OCI-LY3 (cell line): ENCODE data around the gene CHRNA9.

ENCODE experiments used
- H2AFZ ChIP-seq: fragments of 200-600, 300-600 bp; shearing (Covaris generic); 2 replicates; pipeline ENCODE4 v1.6.0; 2014; ENCODE audit warnings: antibody characterized with exemption, low read depth, low read length
- H3K27ac ChIP-seq: fragments of 200-600, 300-600 bp; sonication (generic); 2 replicates; pipeline ENCODE4 v1.5.1; 2014; ENCODE audit warnings: mild to moderate bottlenecking, low read length, moderate library complexity, mixed read lengths
- H3K27me3 ChIP-seq: fragments of 200-600, 300-600 bp; sonication (generic); 2 replicates; pipeline ENCODE4 v1.6.1; 2014; ENCODE audit warnings: low read depth, low read length, mixed read lengths
- H3K36me3 ChIP-seq: fragments of 200-600, 300-600 bp; sonication (generic); replicated peaks from 2 replicates; pipeline ENCODE3; 2014; ENCODE audit warnings: low read depth, low read length, mixed read lengths
- H3K4me1 ChIP-seq: fragments of 300-600, 200-600 bp; sonication (generic); 2 replicates; pipeline ENCODE4 v1.6.1; 2014; ENCODE audit warnings: low read length, mixed read lengths
- H3K4me2 ChIP-seq: fragments of 200-600, 300-600 bp; sonication (generic); 2 replicates; pipeline ENCODE4 v1.6.1; 2014; ENCODE audit warnings: low read length, mixed read lengths
- H3K4me3 ChIP-seq: fragments of 300-600, 200-600 bp; sonication (generic); 2 replicates; pipeline ENCODE4 v1.5.1; 2014; ENCODE audit warnings: antibody characterized with exemption, mild to moderate bottlenecking, low read length, moderate library complexity
- H3K79me2 ChIP-seq: fragments of 300-600, 200-600 bp; shearing (Covaris generic); 2 replicates; pipeline ENCODE4 v1.6.1; 2014; ENCODE audit warnings: mild to moderate bottlenecking, low read length, mixed read lengths
- H3K9ac ChIP-seq: fragments of 300-600, 200-600 bp; shearing (Covaris generic); 2 replicates; pipeline ENCODE4 v1.6.0; 2014; ENCODE audit warnings: mild to moderate bottlenecking, low read length, moderate library complexity
- H3K9me3 ChIP-seq: fragments of 200-600, 300-600 bp; shearing (Covaris generic); 2 replicates; pipeline ENCODE4 v1.6.1; 2014; ENCODE audit warnings: low read length, mixed read lengths; ENCODE audit not compliant: insufficient read depth
- H4K20me1 ChIP-seq: fragments of 200-600, 300-600 bp; sonication (generic); 2 replicates; pipeline ENCODE4 v1.6.1; 2016; ENCODE audit warnings: low read length, mixed read lengths; ENCODE audit not compliant: insufficient read depth
- CTCF ChIP-seq: fragments of 200-600, 300-600 bp; sonication (generic); IDR thresholded peaks from 2 replicates; pipeline ENCODE4 v1.5.1; 2014; ENCODE audit warnings: antibody characterized with exemption, low read length, low read depth
- EZH2phosphoT487 ChIP-seq: fragments of 200-600 bp; shearing (Covaris generic); IDR thresholded peaks from 2 replicates; pipeline ENCODE4 v1.6.1; 2018; ENCODE audit warnings: antibody characterized with exemption, mixed run types, low read depth

The CHRNA9 gene

GRCh38 chr4:40377512-40378365 is 42.6 kb downstream of the CHRNA9 start:
- Histone ChIP-seq H3K4me2 (no peak overlapping the region), H3K27ac (no peak overlapping the region)

GRCh38 chr4:40378619-40379018 is 43.5 kb downstream of the CHRNA9 start:
- Histone ChIP-seq H3K4me1 (no peaks in the 10 kb centered on the region), H3K27me3 (no peaks in the 10 kb centered on the region), H3K36me3 (no peaks in the 10 kb centered on the region), H2AFZ (no peak overlapping the region), H3K4me3 (no peak overlapping the region), H3K9me3 (no peaks in the 10 kb centered on the region), H3K79me2 (no peaks in the 10 kb centered on the region), H3K9ac (no peak overlapping the region), H3K4me2 (no peak overlapping the region), H4K20me1 (no peaks in the 10 kb centered on the region), H3K27ac (no peak overlapping the region)
- no peak for TF ChIP-seq CTCF
- TF ChIP-seq EZH2phosphoT487, result no peak

More at GRCh38 chr4:40377512-40378365, 42.6 kb downstream of the CHRNA9 start:
- Histone ChIP-seq H3K36me3 (no peaks in the 10 kb centered on the region), H3K4me3 (no peak overlapping the region), H4K20me1 (no peaks in the 10 kb centered on the region), H3K4me1 (no peaks in the 10 kb centered on the region), H2AFZ (no peak overlapping the region), H3K9ac (no peak overlapping the region), H3K79me2 (no peaks in the 10 kb centered on the region), H3K9me3 (no peaks in the 10 kb centered on the region), H3K27me3 (no peaks in the 10 kb centered on the region)
- TF ChIP-seq EZH2phosphoT487, result no peak
- no peak for TF ChIP-seq CTCF

GRCh38 chr4:40379248-40379647 is 44.1 kb downstream of the CHRNA9 start:
- no peak overlapping the region for H3K27ac ChIP-seq
- H2AFZ ChIP-seq, result no peak overlapping the region
- no peaks in the 10 kb centered on the region for H3K79me2 ChIP-seq
- no peaks in the 10 kb centered on the region for H3K36me3 ChIP-seq
- no peak overlapping the region for H3K9ac ChIP-seq
- H3K27me3 ChIP-seq, result no peaks in the 10 kb centered on the region
- H3K9me3 ChIP-seq, result no peaks in the 10 kb centered on the region
- TF ChIP-seq EZH2phosphoT487, result no peak
- no peak for TF ChIP-seq CTCF
- no peak overlapping the region for H3K4me3 ChIP-seq
- H3K4me1 ChIP-seq, result no peaks in the 10 kb centered on the region
- no peaks in the 10 kb centered on the region for H4K20me1 ChIP-seq
- H3K4me2 ChIP-seq, result no peak overlapping the region

- Histone ChIP-seq H3K36me3 (no peaks in the 10 kb centered on the region), H3K27ac (no peak overlapping the region), H3K4me1 (no peaks in the 10 kb centered on the region), H2AFZ (no peak overlapping the region), H3K79me2 (no peaks in the 10 kb centered on the region), H3K9ac (no peak overlapping the region), H3K9me3 (no peaks in the 10 kb centered on the region), H3K27me3 (no peaks in the 10 kb centered on the region), H4K20me1 (no peaks in the 10 kb centered on the region), H3K4me3 (no peak overlapping the region), H3K4me2 (no peak overlapping the region)
- TF ChIP-seq CTCF, result no peak
- TF ChIP-seq EZH2phosphoT487, result no peak
These were observed 45.5 kb downstream of the CHRNA9 start for GRCh38 chr4:40380647-40381046.
